RWPE1 (cell line): ENCODE measurements around the gene ARHGAP12.

Source experiments
- CTCF ChIA-PET: fragments of 350-600 bp; sonication (Branson Sonifier 250); formaldehyde crosslinking; extraction: SDS; loops from one replicate; lab custom pipeline; 2021; lab: Yijun Ruan, JAX
- POLR2A ChIA-PET: fragments of 400-600 bp; formaldehyde crosslinking; extraction: SDS; loops from one replicate; lab custom pipeline; 2020; ENCODE audit warnings: antibody characterized with exemption; ENCODE audit not compliant: low non-redundant PET; lab: Yijun Ruan, JAX
- DNase-seq: peaks from one replicate; pipeline ENCODE4 v3.0.0; 2012; ENCODE audit warnings: low spot score
- H3K27ac ChIP-seq: fragments of 450-650 bp; 2 replicates; pipeline ENCODE4 v1.5.1; 2017
- TF ChIP-seq, protein P1 (sequence below): fragments of 450-650 bp; conservative IDR thresholded peaks from 2 replicates; pipeline ENCODE4 v1.5.1; 2017; ENCODE audit warnings: low read depth, mild to moderate bottlenecking

Gene ARHGAP12

GRCh38 chr10:31926765-31927564 is 1.7 kb downstream of the ARHGAP12 start:
- TF ChIP-seq, protein P1, sequence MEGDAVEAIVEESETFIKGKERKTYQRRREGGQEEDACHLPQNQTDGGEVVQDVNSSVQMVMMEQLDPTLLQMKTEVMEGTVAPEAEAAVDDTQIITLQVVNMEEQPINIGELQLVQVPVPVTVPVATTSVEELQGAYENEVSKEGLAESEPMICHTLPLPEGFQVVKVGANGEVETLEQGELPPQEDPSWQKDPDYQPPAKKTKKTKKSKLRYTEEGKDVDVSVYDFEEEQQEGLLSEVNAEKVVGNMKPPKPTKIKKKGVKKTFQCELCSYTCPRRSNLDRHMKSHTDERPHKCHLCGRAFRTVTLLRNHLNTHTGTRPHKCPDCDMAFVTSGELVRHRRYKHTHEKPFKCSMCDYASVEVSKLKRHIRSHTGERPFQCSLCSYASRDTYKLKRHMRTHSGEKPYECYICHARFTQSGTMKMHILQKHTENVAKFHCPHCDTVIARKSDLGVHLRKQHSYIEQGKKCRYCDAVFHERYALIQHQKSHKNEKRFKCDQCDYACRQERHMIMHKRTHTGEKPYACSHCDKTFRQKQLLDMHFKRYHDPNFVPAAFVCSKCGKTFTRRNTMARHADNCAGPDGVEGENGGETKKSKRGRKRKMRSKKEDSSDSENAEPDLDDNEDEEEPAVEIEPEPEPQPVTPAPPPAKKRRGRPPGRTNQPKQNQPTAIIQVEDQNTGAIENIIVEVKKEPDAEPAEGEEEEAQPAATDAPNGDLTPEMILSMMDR, result no peak
- ChIA-PET CTCF (interaction anchor here (0.6 to 1.2 kb wide), 4 partner anchors 31 to 134 kb away, joined by 3 to 5 read pairs (median 4); no protein-coding TSS in a partner anchor), POLR2A (no interaction called here)
- no peak for DNase-seq
- H3K27ac ChIP-seq, result peak overlapping the region; percentile 89; the same call in 1 of the 2 replicates

- DNase-seq, result no peak
- ChIA-PET POLR2A (interaction anchor here (0.5 kb wide), 1 partner anchor 10 kb away, joined by 3 read pairs; no protein-coding TSS in a partner anchor), CTCF (interaction anchor here (0.6 kb wide), 2 partner anchors 79 to 1103 kb away, joined by 3 read pairs; no protein-coding TSS in a partner anchor)
- H3K27ac ChIP-seq, result no peak overlapping the region
- TF ChIP-seq, protein P1, result no peak
Measured at GRCh38 chr10:31926160-31926559, 2.5 kb downstream of the ARHGAP12 start.

- CTCF ChIA-PET, result no interaction called here
- DNase-seq, result no peak
- POLR2A ChIA-PET, result no interaction called here
- TF ChIP-seq, protein P1, result no peak
- no peak overlapping the region for H3K27ac ChIP-seq
Measured at GRCh38 chr10:31924833-31925232, 3.8 kb downstream of the ARHGAP12 start.

DNA sequence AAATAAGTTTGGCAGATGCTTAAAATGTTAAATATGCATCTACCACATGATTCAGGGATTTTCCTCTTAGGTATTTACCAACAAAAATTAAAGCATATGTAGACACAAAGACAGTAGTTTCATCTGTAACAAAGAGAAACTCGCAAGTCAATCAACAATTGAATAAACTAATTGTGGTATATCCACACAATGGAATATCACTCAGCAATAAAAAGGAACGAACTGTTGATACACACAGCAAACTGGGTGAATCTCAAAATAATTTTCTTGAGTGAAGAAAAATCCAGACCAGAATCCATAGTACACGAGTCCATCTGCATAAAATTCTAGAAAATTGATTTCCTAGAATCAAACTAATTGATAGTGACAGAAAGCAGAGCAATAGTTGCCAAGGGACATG is 5.2 kb downstream of the ARHGAP12 start:
- TF ChIP-seq, protein P1, result no peak
- H3K27ac ChIP-seq, result no peak overlapping the region
- ChIA-PET CTCF (no interaction called here), POLR2A (no interaction called here)
- DNase-seq, result no peak

- ChIA-PET CTCF (interaction anchor here (0.6 to 0.7 kb wide), 2 partner anchors 58 to 1626 kb away, joined by 3 read pairs; no protein-coding TSS in a partner anchor), POLR2A (no interaction called here)
- TF ChIP-seq, protein P1, result no peak
- no peak overlapping the region for H3K27ac ChIP-seq
- DNase-seq, result no peak
Measured at GRCh38 chr10:31921031-31921430, 7.6 kb downstream of the ARHGAP12 start.

DNA sequence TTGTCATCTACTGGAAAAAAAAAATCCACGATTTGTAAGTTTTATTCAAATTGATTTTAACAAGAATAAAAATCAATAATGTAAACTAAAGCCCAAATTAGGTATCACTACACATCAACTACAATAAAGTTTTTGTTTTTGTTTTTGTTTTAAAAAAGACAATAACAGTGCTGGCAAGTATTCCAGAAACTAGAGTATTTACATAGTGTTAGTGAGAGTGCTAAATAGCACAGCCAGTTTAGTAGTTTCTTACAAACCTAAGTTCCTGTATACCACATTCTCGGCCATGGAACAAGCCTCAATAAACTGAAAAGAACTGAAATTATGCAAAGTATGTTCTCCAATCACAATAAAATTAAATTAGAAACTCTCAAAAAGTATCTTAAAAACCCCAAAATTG is 8.1 kb downstream of the ARHGAP12 start:
- no peak for DNase-seq
- ChIA-PET CTCF (no interaction called here), POLR2A (no interaction called here)
- H3K27ac ChIP-seq, result no peak overlapping the region
- TF ChIP-seq, protein P1, result no peak
